Measurements from ENCODE around the gene GNAI2.

Gene GNAI2

DNA sequence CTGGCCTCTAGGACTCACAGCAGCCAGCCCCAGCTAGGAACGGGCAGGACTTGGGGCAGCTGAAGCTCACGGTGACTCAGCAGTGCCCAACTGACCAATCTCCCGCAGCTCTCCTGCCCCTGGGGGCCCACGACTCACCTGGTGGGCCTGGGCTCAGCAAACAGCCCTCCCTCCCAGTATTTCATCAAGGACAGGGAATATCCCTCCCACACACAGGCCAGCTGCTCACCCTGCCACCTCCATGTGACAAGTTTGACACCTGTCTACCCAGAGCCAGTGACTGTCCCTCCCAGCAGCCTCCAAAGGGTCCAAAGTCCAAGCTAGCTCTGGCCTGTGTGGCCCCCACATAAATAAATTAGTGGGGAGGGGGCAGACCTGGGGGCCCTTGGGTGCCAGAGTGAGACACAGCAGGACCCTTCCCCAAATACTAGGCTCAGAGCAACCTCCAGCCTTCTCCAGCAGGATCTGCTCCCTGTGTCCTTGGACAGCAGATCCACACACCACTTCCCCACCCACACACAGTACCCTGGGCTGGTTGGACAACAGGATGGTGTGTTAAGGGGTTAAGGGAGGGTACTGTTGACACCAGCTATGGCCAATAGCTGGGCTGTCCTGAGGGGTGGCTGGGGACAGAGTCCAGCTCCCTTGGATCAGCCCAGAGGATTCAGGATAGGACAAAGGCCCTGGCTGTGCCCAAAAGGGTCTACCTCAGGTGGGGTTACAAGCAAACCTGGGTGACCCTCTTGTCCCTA, 40.3 kb upstream of the GNAI2 start:
- ATAC-seq, result no peak
- TF ChIP-seq SNAI2 (CRISPR knock-in tag; IDR thresholded peaks at IDR 0.05) (no peak), RARB (CRISPR knock-in tag; IDR thresholded peaks at IDR 0.05) (no peak), ARNTL (CRISPR knock-in tag; IDR thresholded peaks at IDR 0.05; ENCODE audit: borderline replicate concordance, low read depth) (no peak), CSRNP3 (CRISPR knock-in tag; IDR thresholded peaks at IDR 0.05) (no peak), ZNF565 (CRISPR knock-in tag; conservative IDR thresholded peaks at IDR 0.05; ENCODE audit: low read depth) (no peak), ZFP3 (CRISPR knock-in tag; IDR thresholded peaks at IDR 0.05) (no peak), ZFP30 (CRISPR knock-in tag; IDR thresholded peaks at IDR 0.05) (no peak), PPARA (CRISPR knock-in tag; IDR thresholded peaks at IDR 0.05; ENCODE audit: borderline replicate concordance) (no peak), GLIS3 (CRISPR knock-in tag; IDR thresholded peaks at IDR 0.05) (no peak), ESRRG (CRISPR knock-in tag; IDR thresholded peaks at IDR 0.05) (no peak), TOX (CRISPR knock-in tag; IDR thresholded peaks at IDR 0.05; ENCODE audit: borderline replicate concordance) (no peak), ZNF8 (CRISPR knock-in tag; IDR thresholded peaks at IDR 0.05) (no peak), TSHZ2 (CRISPR knock-in tag; IDR thresholded peaks at IDR 0.05) (no peak)
- TF ChIP-seq, protein P1, sequence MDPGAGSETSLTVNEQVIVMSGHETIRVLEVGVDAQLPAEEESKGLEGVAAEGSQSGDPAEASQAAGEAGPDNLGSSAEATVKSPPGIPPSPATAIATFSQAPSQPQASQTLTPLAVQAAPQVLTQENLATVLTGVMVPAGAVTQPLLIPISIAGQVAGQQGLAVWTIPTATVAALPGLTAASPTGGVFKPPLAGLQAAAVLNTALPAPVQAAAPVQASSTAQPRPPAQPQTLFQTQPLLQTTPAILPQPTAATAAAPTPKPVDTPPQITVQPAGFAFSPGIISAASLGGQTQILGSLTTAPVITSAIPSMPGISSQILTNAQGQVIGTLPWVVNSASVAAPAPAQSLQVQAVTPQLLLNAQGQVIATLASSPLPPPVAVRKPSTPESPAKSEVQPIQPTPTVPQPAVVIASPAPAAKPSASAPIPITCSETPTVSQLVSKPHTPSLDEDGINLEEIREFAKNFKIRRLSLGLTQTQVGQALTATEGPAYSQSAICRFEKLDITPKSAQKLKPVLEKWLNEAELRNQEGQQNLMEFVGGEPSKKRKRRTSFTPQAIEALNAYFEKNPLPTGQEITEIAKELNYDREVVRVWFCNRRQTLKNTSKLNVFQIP (CRISPR knock-in tag; IDR thresholded peaks at IDR 0.05; ENCODE audit: borderline replicate concordance, low read depth), result no peak

DNA sequence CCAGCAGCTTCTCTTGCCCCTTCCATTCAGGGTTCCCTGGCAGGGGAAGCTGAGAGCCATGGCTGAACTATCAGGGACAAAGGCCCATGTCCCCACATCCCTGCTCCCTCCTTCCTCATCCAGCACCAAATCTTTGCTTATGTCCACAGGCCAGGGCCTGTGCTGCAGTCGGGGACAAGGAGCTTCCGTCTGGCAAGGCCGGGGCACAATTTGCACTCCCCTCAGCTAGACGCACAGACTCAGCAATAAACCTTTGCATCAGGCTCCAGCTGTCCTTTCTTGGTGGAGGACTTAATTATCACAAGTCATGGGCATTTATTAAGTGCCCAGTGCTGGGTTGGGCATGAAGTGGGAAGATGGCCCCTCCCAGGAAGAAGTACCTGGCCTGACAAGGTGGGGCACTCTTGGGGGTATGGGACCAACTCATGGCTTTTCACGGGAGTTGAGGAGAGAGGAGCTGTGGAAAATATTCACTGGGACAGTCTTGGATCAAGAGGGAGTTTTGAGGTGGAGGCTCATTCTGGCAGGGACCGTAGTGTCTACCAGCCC, 39.7 kb upstream of the GNAI2 start:
- TF ChIP-seq CSDC2 (CRISPR knock-in tag; IDR thresholded peaks at IDR 0.05) (no peak), ESRRG (CRISPR knock-in tag; IDR thresholded peaks at IDR 0.05) (no peak), ZC3H10 (CRISPR knock-in tag; IDR thresholded peaks at IDR 0.05) (no peak), ZNF8 (CRISPR knock-in tag; IDR thresholded peaks at IDR 0.05) (no peak), ZFP3 (CRISPR knock-in tag; IDR thresholded peaks at IDR 0.05) (no peak), OSR1 (CRISPR knock-in tag; IDR thresholded peaks at IDR 0.05) (no peak), CREB5 (CRISPR knock-in tag; IDR thresholded peaks at IDR 0.05; ENCODE audit: low read depth) (no peak)
- no peak for ATAC-seq

DNA sequence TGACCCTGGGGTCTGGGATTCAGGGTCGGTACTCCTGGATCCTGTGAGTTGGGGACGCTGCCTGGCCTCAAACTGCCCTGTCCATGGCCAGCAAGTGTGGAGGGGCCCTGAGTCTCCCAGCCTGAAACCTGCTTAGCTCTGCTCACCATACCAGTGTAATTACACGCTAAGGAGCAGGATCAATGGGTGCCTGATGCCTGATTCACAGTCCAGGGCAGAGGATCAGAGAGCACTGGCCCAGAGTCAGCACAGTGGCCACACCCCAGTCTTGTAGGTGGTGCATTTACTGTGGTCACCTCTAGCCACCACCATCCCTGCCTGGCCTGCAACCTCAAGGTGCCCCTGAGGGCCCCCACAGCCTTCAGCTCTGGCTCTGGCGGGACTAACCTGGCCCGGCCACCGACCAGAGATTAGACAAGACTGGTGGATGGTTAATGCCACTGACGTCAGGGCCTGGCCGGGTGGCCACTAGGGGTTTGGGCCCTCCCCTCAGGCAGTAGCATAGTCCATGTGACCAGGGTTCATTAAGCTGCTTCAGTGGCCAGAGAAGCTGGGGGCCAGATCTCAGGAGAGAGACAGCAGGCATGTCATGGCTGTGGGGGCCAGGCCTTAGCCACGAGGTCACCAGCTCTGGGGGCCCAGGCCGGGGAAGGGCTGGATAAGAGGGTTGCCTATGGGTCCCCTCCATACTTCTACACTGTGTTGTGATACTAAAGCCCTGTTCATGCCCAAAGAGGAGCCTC, 34.3 kb upstream of the GNAI2 start:
- ATAC-seq, result no peak; the same call in 2 of the 3 replicates
- TF ChIP-seq ZNF565 (CRISPR knock-in tag; conservative IDR thresholded peaks at IDR 0.05; ENCODE audit: low read depth), result no peak
- TF ChIP-seq GLIS3 (CRISPR knock-in tag; IDR thresholded peaks at IDR 0.05), result no peak
- no peak for TF ChIP-seq ZNF70 (CRISPR knock-in tag; IDR thresholded peaks at IDR 0.05)
- no peak for TF ChIP-seq ARNTL (CRISPR knock-in tag; IDR thresholded peaks at IDR 0.05; ENCODE audit: borderline replicate concordance, low read depth)
- no peak for TF ChIP-seq ZFP30 (CRISPR knock-in tag; IDR thresholded peaks at IDR 0.05)
- TF ChIP-seq, protein P1 (CRISPR knock-in tag; IDR thresholded peaks at IDR 0.05; ENCODE audit: borderline replicate concordance, low read depth), result no peak

Data from SK-N-SH treated with all-trans-retinoic acid at 6 μM for 48 hours (cell line).